Stimulated activated effector memory CD8-positive, alpha-beta T cell treated with anti-CD3 and anti-CD28 coated beads, Interleukin-12 subunit alpha, Interleukin-12 subunit beta, amount 100 ng/mL, for 72 hours (primary cell): Measurements from ENCODE around the gene PRTN3.
"Not testable (repeated sequence)": the region's sequence is repeated elsewhere in the genome, so short reads cannot be mapped to it uniquely, and the experiment has no call there.

Experiments
- ATAC-seq: fragments of 150-1000 bp; cut with Tn5 transposase; 2 replicates; pipeline ENCODE4 v1.10.0; 2021
- DNase-seq, 2 donors: peaks; one replicate each; pipeline ENCODE4 v3.0.0; 2021 to 2022; ENCODE audit warnings: low spot score in 2 of 2
- H3K27ac Mint-ChIP-seq: one replicate; pipeline ENCODE4 v1.8.0; 2022; ENCODE audit warnings: mild to moderate bottlenecking, mixed read lengths
- H3K36me3 Mint-ChIP-seq: one replicate; pipeline ENCODE4 v1.8.0; 2022; ENCODE audit warnings: mild to moderate bottlenecking, mixed read lengths
- H3K4me1 Mint-ChIP-seq: one replicate; pipeline ENCODE4 v1.8.0; 2022; ENCODE audit warnings: mixed read lengths
- H3K4me3 Mint-ChIP-seq: one replicate; pipeline ENCODE4 v1.8.0; 2022; ENCODE audit warnings: mild to moderate bottlenecking, mixed read lengths
- H3K9me3 Mint-ChIP-seq: one replicate; pipeline ENCODE4 v1.8.0; 2022; ENCODE audit warnings: mixed read lengths

Gene PRTN3

DNA sequence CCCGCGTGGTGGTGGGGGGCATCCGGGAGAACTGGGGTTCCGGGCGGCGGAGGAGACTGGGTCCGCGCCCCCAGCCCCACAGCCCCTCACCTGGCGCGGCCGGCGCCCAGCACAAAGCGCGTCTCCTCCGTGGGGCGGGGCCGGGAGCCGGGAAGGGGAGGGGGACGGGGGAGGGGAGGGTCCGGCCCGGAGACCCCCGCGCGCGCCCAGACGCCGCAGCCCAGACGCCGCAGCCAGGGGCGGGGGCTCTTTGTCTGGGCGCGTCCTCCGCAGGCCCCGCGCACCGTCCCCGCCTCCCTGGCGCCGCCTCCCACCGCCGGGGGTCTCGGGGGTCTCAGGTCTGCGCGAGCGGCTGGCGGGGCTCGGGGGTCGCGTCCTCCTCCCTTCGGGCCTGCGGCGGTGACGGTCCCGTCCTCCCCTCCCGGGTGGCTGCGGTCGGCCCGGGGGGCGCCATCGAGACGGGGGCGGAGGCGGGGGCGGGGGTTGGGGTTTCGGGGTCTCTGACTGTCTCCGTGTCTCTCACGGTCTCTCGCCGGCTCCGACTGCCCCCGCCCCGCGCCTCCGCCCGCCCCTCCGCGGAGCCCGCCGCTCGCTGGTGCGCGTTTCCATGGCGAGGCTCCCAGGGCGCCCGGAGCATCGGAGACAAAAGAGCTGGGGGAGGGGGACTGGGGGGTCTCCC lies 18.8 kb upstream of the PRTN3 start, which contains the start of gene PLPPR3:
Gene PLPPR3 (minus strand): TSS at position 131 of the 679 bp plus-strand sequence. CDS start 396 bp downstream, outside the sequence.
- no peaks in the 10 kb centered on the region for H3K4me1 Mint-ChIP-seq
- no peak for DNase-seq
- ATAC-seq = no peak
- H3K36me3 Mint-ChIP-seq = peaks cover 3% of the 10 kb centered on the region
- no peaks in the 10 kb centered on the region for H3K9me3 Mint-ChIP-seq
- H3K4me3 Mint-ChIP-seq = no peak within 1 kb of the TSS
- H3K27ac Mint-ChIP-seq = no peak within 1 kb of the TSS

DNA sequence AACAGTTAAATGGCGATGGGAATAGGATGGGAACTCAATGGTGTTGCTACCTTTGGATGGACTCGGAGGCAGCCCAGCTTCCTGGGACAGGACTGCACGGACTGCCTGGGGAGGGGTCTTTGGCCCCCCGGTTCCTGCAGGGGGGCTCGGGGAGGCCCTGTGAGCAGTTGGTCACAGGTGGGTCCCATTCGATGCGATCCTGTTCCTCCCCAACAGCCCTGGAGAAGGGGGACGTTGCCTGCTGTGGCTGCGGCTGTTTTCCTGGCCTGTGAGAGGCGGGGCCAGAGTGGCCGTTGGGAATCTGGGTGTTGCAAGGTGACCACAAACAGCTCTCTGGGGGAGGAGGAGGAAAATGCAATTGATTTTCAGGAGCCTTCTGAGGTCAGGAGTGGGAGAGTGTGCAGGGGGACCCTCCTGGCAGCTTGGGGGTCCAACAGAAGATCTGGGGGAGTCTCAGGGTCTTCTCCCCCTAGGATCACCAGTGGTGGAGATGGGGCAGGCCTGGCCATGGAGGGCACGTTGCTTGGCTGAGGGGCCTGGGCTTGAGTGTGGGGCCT lies 17.2 kb upstream of the PRTN3 start:
- H3K9me3 Mint-ChIP-seq = no peaks in the 10 kb centered on the region
- H3K27ac Mint-ChIP-seq = no peak overlapping the region
- no peak for DNase-seq
- H3K4me1 Mint-ChIP-seq = no peaks in the 10 kb centered on the region
- ATAC-seq = no peak
- H3K36me3 Mint-ChIP-seq = no peaks in the 10 kb centered on the region
- no peak overlapping the region for H3K4me3 Mint-ChIP-seq

DNA sequence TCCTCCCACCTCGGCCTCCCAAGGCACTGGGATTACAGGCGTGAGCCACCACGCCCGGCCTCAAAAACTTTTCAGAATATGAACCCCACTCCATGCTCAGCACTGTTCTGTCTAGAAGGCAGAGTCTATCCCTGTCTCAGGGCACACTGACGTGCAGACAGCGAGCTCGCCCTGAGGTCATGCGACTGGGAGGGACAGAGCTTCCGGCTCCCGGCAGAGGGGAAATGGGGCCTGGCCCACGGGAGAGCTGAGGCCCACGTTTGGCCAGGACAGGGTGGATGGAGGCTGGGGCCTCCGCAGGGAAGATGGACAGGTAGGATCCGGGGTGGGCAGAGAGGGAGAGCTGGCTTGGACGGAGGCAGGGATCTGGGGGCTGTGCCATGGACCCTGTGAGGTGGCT lies 15.9 kb upstream of the PRTN3 start:
- Mint-ChIP-seq H3K4me3 (no peak overlapping the region), H3K9me3 (no peaks in the 10 kb centered on the region), H3K36me3 (no peaks in the 10 kb centered on the region), H3K27ac (no peak overlapping the region), H3K4me1 (no peaks in the 10 kb centered on the region)
- DNase-seq = no peak
- no peak for ATAC-seq

- Mint-ChIP-seq H3K27ac (no peak overlapping the region), H3K36me3 (no peaks in the 10 kb centered on the region), H3K4me3 (no peak overlapping the region), H3K4me1 (no peaks in the 10 kb centered on the region), H3K9me3 (no peaks in the 10 kb centered on the region)
- no peak for ATAC-seq
- no peak for DNase-seq
These were observed 14.7 kb upstream of the PRTN3 start for GRCh38 chr19:825897-826644.

GRCh38 chr19:827314-827709 lies 13.5 kb upstream of the PRTN3 start:
- Mint-ChIP-seq H3K4me3 (no peak overlapping the region), H3K27ac (no peak overlapping the region), H3K36me3 (no peaks in the 10 kb centered on the region), H3K4me1 (no peaks in the 10 kb centered on the region), H3K9me3 (no peaks in the 10 kb centered on the region)
- no peak for DNase-seq
- ATAC-seq = no peak

- no peak for ATAC-seq
- DNase-seq = no peak
- H3K9me3 Mint-ChIP-seq = no peaks in the 10 kb centered on the region
- no peak within 1 kb of the TSS for H3K27ac Mint-ChIP-seq
- no peaks in the 10 kb centered on the region for H3K36me3 Mint-ChIP-seq
- H3K4me3 Mint-ChIP-seq = no peak within 1 kb of the TSS
- no peaks in the 10 kb centered on the region for H3K4me1 Mint-ChIP-seq
These were observed 13.0 kb upstream of the PRTN3 start, which contains the start of gene AZU1 for GRCh38 chr19:827710-828321. Gene AZU1, plus strand, starts transcription at chr19:827837. Its CDS starts 10 bp downstream, at chr19:827847.

DNA sequence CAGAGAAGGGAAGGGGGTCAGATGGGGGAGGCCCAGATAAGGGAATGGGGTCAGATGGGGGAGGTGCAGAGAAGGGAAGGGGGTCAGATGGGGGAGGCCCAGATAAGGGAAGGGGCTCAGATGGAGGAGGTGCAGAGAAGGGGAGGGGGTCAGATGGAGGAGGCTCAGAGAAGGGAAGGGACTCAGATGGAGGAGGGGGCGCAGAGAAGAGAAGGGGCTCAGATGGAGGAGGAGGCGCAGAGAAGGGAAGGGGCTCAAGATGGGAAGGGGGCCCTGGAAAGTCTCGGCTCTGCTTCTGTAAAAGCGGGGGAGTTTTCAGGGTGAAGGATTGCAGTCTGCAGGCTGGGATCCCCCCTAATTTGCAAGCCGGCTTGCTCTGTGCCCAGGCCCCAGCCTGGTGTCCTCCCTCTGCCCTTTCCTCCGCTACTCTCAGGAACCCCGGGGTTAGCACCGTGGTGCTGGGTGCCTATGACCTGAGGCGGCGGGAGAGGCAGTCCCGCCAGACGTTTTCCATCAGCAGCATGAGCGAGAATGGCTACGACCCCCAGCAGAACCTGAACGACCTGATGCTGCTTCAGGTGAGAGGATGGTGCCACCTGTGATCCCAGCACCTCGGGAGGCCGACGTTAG lies 11.6 kb upstream of the PRTN3 start:
- DNase-seq (no peak), ATAC-seq (no peak)
- Mint-ChIP-seq H3K4me1 (no peaks in the 10 kb centered on the region), H3K27ac (no peak overlapping the region), H3K9me3 (no peaks in the 10 kb centered on the region), H3K36me3 (no peaks in the 10 kb centered on the region), H3K4me3 (no peak overlapping the region)

DNA sequence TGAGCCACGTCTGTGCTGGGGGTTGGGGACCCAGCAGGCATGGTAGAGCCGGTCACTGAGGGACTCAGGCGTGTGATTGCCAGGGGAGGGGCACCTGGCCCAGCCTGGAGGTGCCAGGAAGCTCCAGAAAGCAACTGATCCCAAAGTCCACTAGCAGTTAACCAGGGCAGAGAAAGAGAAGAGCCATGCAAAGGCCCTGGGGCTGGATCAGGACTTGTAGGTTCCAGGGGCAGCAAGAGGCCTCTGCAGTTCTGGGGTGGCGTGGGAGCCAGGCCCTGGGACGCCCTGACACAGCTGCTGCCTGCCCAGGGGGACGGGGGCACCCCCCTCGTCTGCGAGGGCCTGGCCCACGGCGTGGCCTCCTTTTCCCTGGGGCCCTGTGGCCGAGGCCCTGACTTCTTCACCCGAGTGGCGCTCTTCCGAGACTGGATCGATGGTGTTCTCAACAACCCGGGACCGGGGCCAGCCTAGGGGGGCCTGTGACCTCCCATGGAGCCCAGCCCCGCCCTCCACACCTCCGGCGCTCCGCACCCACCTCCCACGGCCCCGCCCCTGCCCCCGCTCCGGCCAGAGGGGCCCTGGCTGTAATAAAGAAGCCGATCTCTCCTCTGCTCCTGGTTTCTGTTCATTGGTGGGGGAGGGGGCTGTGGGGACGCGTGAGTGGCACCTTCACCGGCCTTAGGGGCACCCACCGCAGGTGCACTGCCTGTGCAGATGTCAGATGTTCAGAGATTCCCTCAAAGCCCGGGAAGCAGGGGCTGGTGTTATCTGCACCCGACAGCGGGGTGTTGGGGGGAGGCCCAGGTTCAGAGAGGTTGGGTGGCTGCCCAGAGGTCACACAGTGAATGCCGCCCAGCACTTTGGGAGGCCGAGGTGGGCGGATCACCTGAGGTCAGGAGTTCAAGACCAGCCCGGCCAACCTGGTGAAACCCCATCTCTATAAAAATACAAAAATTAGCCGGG lies 9.1 kb upstream of the PRTN3 start:
- Mint-ChIP-seq H3K4me3 (no peak overlapping the region), H3K9me3 (no peaks in the 10 kb centered on the region), H3K4me1 (no peaks in the 10 kb centered on the region), H3K36me3 (no peaks in the 10 kb centered on the region), H3K27ac (no peak overlapping the region)
- DNase-seq (no peak), ATAC-seq (peak; percentile 19)

DNA sequence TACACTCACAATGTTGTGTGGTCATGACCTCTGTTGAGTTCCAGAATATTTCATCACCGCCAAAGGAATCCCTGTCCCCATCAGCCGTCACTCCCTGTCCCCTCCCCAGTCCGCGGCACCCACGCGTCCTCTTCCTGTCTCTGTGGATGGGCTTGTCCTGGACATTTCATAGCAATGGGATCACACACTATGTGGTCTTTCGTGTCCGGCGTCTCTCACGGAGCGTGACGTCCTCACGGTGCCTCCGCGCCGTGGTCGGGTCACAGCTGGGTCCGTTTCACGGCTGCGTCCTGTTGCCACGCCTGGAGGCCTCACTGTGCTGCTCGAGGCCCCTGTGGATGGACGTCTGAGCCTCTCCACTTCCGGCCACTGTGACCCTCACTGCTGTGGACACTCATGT lies 6.6 kb upstream of the PRTN3 start:
- no peaks in the 10 kb centered on the region for H3K9me3 Mint-ChIP-seq
- ATAC-seq (no peak), DNase-seq (no peak)
- peaks cover 4% of the 10 kb centered on the region for H3K36me3 Mint-ChIP-seq
- no peak overlapping the region for H3K27ac Mint-ChIP-seq
- no peak overlapping the region for H3K4me3 Mint-ChIP-seq
- no peaks in the 10 kb centered on the region for H3K4me1 Mint-ChIP-seq

DNA sequence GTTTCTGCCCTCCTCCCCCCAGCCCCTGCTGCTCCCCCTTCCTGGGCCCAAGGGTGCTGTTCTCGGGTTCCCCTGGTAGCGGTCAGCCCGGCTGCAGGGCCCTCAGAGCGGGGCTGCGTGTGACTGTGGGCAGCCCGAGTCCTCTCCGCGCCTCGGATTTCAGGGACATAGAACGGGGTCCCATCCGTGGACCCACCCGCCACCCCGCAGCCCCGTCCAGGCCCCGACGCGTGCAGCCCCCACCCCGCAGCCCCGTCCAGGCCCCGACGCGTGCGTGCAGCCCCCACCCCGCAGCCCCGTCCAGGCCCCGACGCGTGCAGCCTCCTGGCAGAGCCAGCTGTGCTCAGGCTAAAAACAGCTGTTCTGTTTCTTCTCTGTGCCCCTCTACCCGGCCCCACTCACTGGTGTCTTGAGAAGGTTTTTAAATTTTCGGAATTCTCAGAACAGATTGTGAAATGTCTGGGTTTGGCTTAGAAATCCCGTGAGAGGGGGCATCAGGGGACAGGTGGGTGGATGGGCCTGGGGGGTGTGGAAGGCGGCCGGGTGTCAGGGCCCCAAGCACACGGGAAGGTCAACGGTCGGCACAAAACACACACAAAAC lies 5.5 kb upstream of the PRTN3 start:
- Mint-ChIP-seq H3K4me3 (no peak overlapping the region), H3K27ac (no peak overlapping the region), H3K36me3 (peaks cover 6% of the 10 kb centered on the region), H3K9me3 (no peaks in the 10 kb centered on the region), H3K4me1 (no peaks in the 10 kb centered on the region)
- ATAC-seq (no peak), DNase-seq (no peak)

DNA sequence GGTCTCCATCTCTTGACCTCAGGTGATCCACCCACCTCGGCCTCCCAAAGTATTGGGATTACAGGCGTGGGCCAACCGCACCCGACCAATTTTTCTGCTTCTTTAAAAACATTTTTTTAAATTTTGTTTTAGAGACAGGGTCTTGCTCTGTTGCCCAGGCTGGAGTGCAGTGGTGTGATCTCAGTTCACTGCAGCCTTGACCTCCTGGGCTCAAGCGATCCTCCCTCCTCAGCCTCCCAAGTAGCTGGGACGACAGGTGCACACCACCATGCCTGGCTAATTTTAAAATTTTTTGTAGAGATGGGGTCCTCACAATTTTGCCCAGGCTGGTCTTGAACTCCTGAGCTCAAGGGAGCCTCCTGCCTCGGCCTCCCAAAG lies 2.0 kb downstream of the PRTN3 start:
- not testable (repeated sequence) for H3K4me3 Mint-ChIP-seq, DNase-seq, ATAC-seq, H3K9me3 Mint-ChIP-seq, H3K27ac Mint-ChIP-seq
- peaks cover 12% of the 10 kb centered on the region for H3K36me3 Mint-ChIP-seq
- H3K4me1 Mint-ChIP-seq = peaks cover 12% of the 10 kb centered on the region

DNA sequence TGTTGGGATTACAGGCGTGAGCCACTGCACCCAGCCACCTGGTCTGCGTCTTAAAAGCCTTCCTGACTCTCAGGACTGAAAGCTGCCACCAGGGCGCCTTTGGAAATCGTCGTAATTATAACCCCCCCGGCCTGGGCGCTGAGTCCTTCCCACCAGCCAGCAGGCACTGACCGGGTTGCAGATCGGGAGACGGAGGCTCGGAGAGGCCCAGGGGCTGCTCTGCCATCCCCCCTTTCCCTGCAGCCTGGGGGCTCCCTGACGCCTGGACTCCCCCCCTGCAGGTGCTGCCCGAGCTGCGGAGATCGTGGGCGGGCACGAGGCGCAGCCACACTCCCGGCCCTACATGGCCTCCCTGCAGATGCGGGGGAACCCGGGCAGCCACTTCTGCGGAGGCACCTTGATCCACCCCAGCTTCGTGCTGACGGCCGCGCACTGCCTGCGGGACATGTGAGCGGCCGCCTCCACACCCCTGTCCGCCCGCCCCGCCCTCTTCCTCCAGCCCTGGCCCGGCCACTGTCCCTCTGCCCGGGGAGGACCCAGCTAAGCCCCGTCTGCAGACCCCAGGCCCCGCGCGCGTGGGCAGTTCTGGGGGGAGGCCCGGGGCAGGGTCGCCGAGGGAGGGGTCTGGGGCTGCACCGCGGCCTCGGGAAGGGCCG lies 2.5 kb downstream of the PRTN3 start:
- Mint-ChIP-seq H3K4me1 (peaks cover 12% of the 10 kb centered on the region), H3K36me3 (peaks cover 12% of the 10 kb centered on the region), H3K4me3 (no peak overlapping the region), H3K9me3 (peaks cover 3% of the 10 kb centered on the region), H3K27ac (no peak overlapping the region)
- no peak for DNase-seq
- ATAC-seq = peak; percentile 42

DNA sequence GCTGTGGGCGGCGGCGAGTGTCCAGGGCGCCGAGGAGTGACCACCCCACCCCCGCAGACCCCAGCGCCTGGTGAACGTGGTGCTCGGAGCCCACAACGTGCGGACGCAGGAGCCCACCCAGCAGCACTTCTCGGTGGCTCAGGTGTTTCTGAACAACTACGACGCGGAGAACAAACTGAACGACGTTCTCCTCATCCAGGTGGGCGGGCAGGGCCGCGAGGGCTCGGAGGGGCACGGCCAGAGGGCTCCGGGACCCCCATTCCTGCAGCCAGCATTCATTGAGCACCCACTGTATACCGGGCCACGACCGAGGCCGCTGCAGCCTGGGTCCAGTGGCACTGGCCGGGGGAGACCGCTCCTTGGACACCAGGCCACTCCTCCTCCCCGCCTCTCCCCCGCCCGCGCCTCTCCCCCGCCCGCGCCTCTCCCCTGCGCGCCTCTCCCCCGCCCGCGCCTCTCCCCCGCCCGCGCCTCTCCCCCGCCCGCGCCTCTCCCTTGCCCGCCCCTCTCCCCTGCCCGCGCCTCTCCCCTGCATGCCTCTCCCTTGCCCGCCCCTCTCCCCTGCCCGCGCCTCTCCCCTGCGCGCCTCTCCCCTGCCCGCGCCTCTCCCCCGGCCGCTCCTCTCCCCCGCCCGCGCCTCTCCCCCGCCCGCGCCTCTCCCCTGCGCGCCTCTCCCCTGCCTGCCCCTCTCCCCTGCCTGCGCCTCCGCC lies 3.2 kb downstream of the PRTN3 start:
- Mint-ChIP-seq H3K27ac (no peak overlapping the region), H3K4me1 (peaks cover 12% of the 10 kb centered on the region), H3K4me3 (no peak overlapping the region), H3K9me3 (peaks cover 3% of the 10 kb centered on the region), H3K36me3 (peaks cover 10% of the 10 kb centered on the region)
- no peak for DNase-seq
- ATAC-seq = no peak
